HepG2 (cell line): ENCODE results near the gene C12orf56.

Source experiments
- BCL6 ChIP-seq: IDR thresholded peaks from 2 replicates; pipeline ENCODE4 v1.6.1; 2016; ENCODE audit warnings: missing genetic modification reagents, missing compliant biosample characterization
- FUBP1 ChIP-seq: sonication (generic); formaldehyde crosslinking; IDR thresholded peaks from 2 replicates; pipeline ENCODE4 v1.5.1; 2020; ENCODE audit warnings: missing genetic modification reagents, mild to moderate bottlenecking, borderline replicate concordance
- POLR2A ChIP-seq, 2 experiments: IDR thresholded peaks; 2 replicates each; pipeline ENCODE4 v1.6.1; 2011; ENCODE audit warnings: low read depth in 2 of 2, low read length in 2 of 2, mild to moderate bottlenecking in 1 of 2, moderate library complexity in 1 of 2; ENCODE audit not compliant: insufficient read depth in 1 of 2
- WIZ ChIP-seq: sonication (generic); formaldehyde crosslinking; IDR thresholded peaks from 2 replicates; pipeline ENCODE4 v1.5.1; 2020; ENCODE audit warnings: mild to moderate bottlenecking, missing genetic modification reagents

- no peak for TF ChIP-seq BCL6 (CRISPR knock-in tag)
- TF ChIP-seq WIZ (CRISPR knock-in tag) = no peak
- no peak for TF ChIP-seq FUBP1 (CRISPR knock-in tag)
- TF ChIP-seq POLR2A (IDR thresholded peaks at IDR 0.05; ENCODE audit: insufficient read depth in 1 of 2, low read depth in 2 of 2, low read length in 2 of 2) = no peak
These were observed 135.3 kb downstream of the C12orf56 start for GRCh38 chr12:64255249-64255648.
